K562 (cell line): ENCODE measurements around the gene ZNF597. TPM values are rescaled to one million over a fixed set of nuclear protein-coding genes. Genes with fewer than 3 reads are reported as not detected.
A peak's percentile ranks its signal among the peaks of the same experiment; 100 is the strongest.

Source experiments
- ADNP ChIP-seq: fragments of 200-800 bp; sonication (Bioruptor generic); IDR thresholded peaks from 2 replicates; pipeline ENCODE4 v1.6.1; 2016; ENCODE audit warnings: missing genetic modification characterization, missing compliant biosample characterization
- BDP1 ChIP-seq: IDR thresholded peaks from 3 replicates; pipeline ENCODE4 v1.6.1; 2011; ENCODE audit not compliant: insufficient read length, insufficient read depth
- CBFA2T3 ChIP-seq: fragments of 450-650 bp; IDR thresholded peaks from 2 replicates; pipeline ENCODE4 v1.6.1; 2017
- CBX5 ChIP-seq: IDR thresholded peaks from 2 replicates; pipeline ENCODE4 v1.6.1; 2014; ENCODE audit warnings: low read depth, borderline replicate concordance
- CEBPG ChIP-seq, 3 experiments: fragments of 200-800 bp in 1 of 3; sonication (Bioruptor generic) in 1 of 3; sonication (generic) in 1 of 3; formaldehyde crosslinking in 1 of 3; IDR thresholded peaks in 2 of 3; conservative IDR thresholded peaks in 1 of 3; 2 replicates each; pipeline versions ENCODE4 v1.6.1 to v1.8.0; 2016 to 2022; ENCODE audit warnings: missing compliant biosample characterization in 2 of 3, missing genetic modification characterization in 2 of 3, mild to moderate bottlenecking in 1 of 3, missing genetic modification reagents in 1 of 3
- CXXC5 ChIP-seq: fragments of 250-450 bp; sonication (Bioruptor Pico); IDR thresholded peaks from 2 replicates; pipeline ENCODE4 v1.8.0; 2022; ENCODE audit warnings: inconsistent platforms, mild to moderate bottlenecking, moderate library complexity
- DMBX1 ChIP-seq: fragments of 250-450 bp; sonication (Bioruptor Pico); IDR thresholded peaks from 2 replicates; pipeline ENCODE4 v1.8.0; 2022; ENCODE audit warnings: inconsistent platforms, mild to moderate bottlenecking, moderate library complexity, borderline replicate concordance
- ELF1 ChIP-seq: fragments of 200-800 bp; sonication (Bioruptor generic); IDR thresholded peaks from 2 replicates; pipeline ENCODE4 v1.6.1; 2016; ENCODE audit warnings: missing genetic modification characterization, missing compliant biosample characterization
- FOXK2 ChIP-seq, 2 experiments: fragments of 450-650 bp; IDR thresholded peaks in 1 of 2; conservative IDR thresholded peaks in 1 of 2; 2 replicates each; pipeline ENCODE4 v1.6.1; 2016; ENCODE audit warnings: low read depth in 2 of 2, mild to moderate bottlenecking in 1 of 2
- FOXP1 ChIP-seq: sonication (generic); formaldehyde crosslinking; IDR thresholded peaks from 2 replicates; pipeline ENCODE4 v1.8.0; 2022; ENCODE audit warnings: mild to moderate bottlenecking, missing genetic modification reagents
- ID3 ChIP-seq, 2 experiments: fragments of 250-450 bp in 1 of 2; fragments of 450-650 bp in 1 of 2; sonication (Bioruptor Pico) in 1 of 2; IDR thresholded peaks; 2 replicates each; pipeline versions ENCODE4 v1.6.1 to v1.8.0; 2016 to 2021; ENCODE audit warnings: mild to moderate bottlenecking in 2 of 2, moderate library complexity in 2 of 2, missing compliant biosample characterization in 1 of 2, missing genetic modification characterization in 1 of 2
- MTA1 ChIP-seq: fragments of 450-650 bp; IDR thresholded peaks from 2 replicates; pipeline ENCODE4 v1.6.1; 2017; ENCODE audit warnings: borderline replicate concordance
- PTBP1 ChIP-seq: fragments of 200-400 bp; formaldehyde crosslinking; IDR thresholded peaks from 2 replicates; pipeline ENCODE4 v1.6.1; 2017; ENCODE audit warnings: low read depth, low read length
- RB1 ChIP-seq: fragments of 450-650 bp; IDR thresholded peaks from 2 replicates; pipeline ENCODE4 v1.6.1; 2017; ENCODE audit warnings: low read depth, mild to moderate bottlenecking
- RBBP5 ChIP-seq: fragments of 200-600 bp; sonication (generic); IDR thresholded peaks from 2 replicates; pipeline ENCODE4 v1.6.1; 2012; ENCODE audit warnings: borderline replicate concordance, mild to moderate bottlenecking, low read length, control low read depth, inconsistent platforms; ENCODE audit not compliant: insufficient read depth, poor library complexity, severe bottlenecking
- TAF7 ChIP-seq: fragments of 450-650 bp; IDR thresholded peaks from 2 replicates; pipeline ENCODE4 v1.6.1; 2016; ENCODE audit warnings: missing genetic modification characterization, missing compliant biosample characterization
- TAL1 ChIP-seq: fragments of 450-650 bp; IDR thresholded peaks from 2 replicates; pipeline ENCODE4 v1.6.1; 2016; ENCODE audit warnings: mild to moderate bottlenecking
- TBP ChIP-seq: optimal IDR thresholded peaks from 2 replicates; pipeline ENCODE3; 2011; ENCODE audit warnings: low read depth, low read length, improper control_type of control experiment
- ZNF740 ChIP-seq, 3 experiments: fragments of 200-800 bp in 1 of 3; sonication (Bioruptor generic) in 1 of 3; sonication (generic) in 1 of 3; formaldehyde crosslinking in 1 of 3; IDR thresholded peaks; 2 replicates each; pipeline versions ENCODE4 v1.6.1 to v1.8.0; 2016 to 2022; ENCODE audit warnings: mild to moderate bottlenecking in 2 of 3, missing compliant biosample characterization in 2 of 3, missing genetic modification characterization in 2 of 3, missing genetic modification reagents in 1 of 3
- polyA plus RNA-seq, 8 experiments: library from polyadenylated mRNA; depleted of rRNA in 4 of 8; stranded (reverse) in 5 of 8; unstranded in 3 of 8; fragments of >200 nt; fragmentation: Nextera tagmentation in 2 of 8; fragmentation: Illumina TruSeq in 1 of 8; extraction: Ambion mirVana in 2 of 8; extraction: Trizol in 1 of 8; gene quantifications; 2 replicates each; pipeline versions ENCODE4 v1.2.1 to v1.2.3, GENCODE V29; 2011 to 2014; ENCODE audit warnings: inconsistent platforms in 1 of 8, missing spikeins in 1 of 8
- total RNA-seq, 7 experiments: library from RNA; depleted of rRNA in 6 of 7; stranded (reverse); fragments of >200 nt in 6 of 7; fragmentation: Illumina TruSeq in 2 of 7; extraction: Trizol in 2 of 7; gene quantifications; 2 replicates each; pipeline versions ENCODE4 v1.2.1 to v1.2.3, GENCODE V29; 2011 to 2021; ENCODE audit warnings: low replicate concordance in 1 of 7
- TF ChIP-seq, protein P1 (sequence below): sonication (generic); formaldehyde crosslinking; IDR thresholded peaks from 2 replicates; pipeline ENCODE4 v1.8.0; 2022; ENCODE audit warnings: mild to moderate bottlenecking, missing genetic modification reagents
- TF ChIP-seq, protein P2 (sequence below): fragments of 450-650 bp; formaldehyde crosslinking; IDR thresholded peaks from 2 replicates; pipeline ENCODE4 v1.4.0; 2020; ENCODE audit warnings: mild to moderate bottlenecking, mixed read lengths
- TF ChIP-seq, protein P3 (sequence below), 2 experiments: IDR thresholded peaks; 2 replicates each; pipeline ENCODE4 v1.6.1; 2012; ENCODE audit warnings: improper control_type of control experiment in 2 of 2, low read depth in 2 of 2, low read length in 2 of 2, borderline replicate concordance in 1 of 2

Gene ZNF597
- total and polyA plus RNA-seq, 9 of the 15 experiments (the other 6 are each of a cell fraction or from before 2014, with no cell fraction given), result 0.14 to 0.68 (median 0.42) TPM

- TF ChIP-seq BDP1 (no peak), CEBPG (CRISPR knock-in tag; IDR thresholded peaks at IDR 0.05) (no peak), CEBPG (tag; conservative IDR thresholded peaks at IDR 0.05 in 1 of 2, IDR thresholded peaks at IDR 0.05 in 1 of 2) (peak in 1 of 2 experiments; percentile 53; a peak in 1 of 4 replicates), PTBP1 (no peak), MTA1 (no peak), TAL1 (no peak), CXXC5 (CRISPR knock-in tag) (no peak), TBP (no peak), CBX5 (no peak), FOXK2 (conservative IDR thresholded peaks at IDR 0.05 in 1 of 2, IDR thresholded peaks at IDR 0.05 in 1 of 2; ENCODE audit: low read depth in 2 of 2) (no peak), ID3 (CRISPR knock-in tag; IDR thresholded peaks at IDR 0.05) (no peak), ID3 (tag; IDR thresholded peaks at IDR 0.05) (no peak), RBBP5 (peak; percentile 21), CBFA2T3 (no peak), ADNP (no peak), TAF7 (tag) (no peak), DMBX1 (CRISPR knock-in tag) (no peak), FOXP1 (no peak), ELF1 (tag) (no peak), ZNF740 (CRISPR knock-in tag; IDR thresholded peaks at IDR 0.05) (no peak), ZNF740 (tag; IDR thresholded peaks at IDR 0.05) (no peak), RB1 (peak; percentile 6; the same call in 1 of the 2 replicates)
- TF ChIP-seq, protein P1, sequence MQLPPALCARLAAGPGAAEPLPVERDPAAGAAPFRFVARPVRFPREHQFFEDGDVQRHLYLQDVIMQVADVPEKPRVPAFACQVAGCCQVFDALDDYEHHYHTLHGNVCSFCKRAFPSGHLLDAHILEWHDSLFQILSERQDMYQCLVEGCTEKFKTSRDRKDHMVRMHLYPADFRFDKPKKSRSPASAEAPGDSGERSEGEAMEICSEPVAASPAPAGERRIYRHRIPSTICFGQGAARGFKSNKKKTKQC, result no peak
- TF ChIP-seq, protein P2, sequence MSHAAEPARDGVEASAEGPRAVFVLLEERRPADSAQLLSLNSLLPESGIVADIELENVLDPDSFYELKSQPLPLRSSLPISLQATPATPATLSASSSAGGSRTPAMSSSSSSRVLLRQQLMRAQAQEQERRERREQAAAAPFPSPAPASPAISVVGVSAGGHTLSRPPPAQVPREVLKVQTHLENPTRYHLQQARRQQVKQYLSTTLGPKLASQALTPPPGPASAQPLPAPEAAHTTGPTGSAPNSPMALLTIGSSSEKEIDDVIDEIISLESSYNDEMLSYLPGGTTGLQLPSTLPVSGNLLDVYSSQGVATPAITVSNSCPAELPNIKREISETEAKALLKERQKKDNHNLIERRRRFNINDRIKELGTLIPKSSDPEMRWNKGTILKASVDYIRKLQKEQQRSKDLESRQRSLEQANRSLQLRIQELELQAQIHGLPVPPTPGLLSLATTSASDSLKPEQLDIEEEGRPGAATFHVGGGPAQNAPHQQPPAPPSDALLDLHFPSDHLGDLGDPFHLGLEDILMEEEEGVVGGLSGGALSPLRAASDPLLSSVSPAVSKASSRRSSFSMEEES, result no peak
- TF ChIP-seq, protein P3, sequence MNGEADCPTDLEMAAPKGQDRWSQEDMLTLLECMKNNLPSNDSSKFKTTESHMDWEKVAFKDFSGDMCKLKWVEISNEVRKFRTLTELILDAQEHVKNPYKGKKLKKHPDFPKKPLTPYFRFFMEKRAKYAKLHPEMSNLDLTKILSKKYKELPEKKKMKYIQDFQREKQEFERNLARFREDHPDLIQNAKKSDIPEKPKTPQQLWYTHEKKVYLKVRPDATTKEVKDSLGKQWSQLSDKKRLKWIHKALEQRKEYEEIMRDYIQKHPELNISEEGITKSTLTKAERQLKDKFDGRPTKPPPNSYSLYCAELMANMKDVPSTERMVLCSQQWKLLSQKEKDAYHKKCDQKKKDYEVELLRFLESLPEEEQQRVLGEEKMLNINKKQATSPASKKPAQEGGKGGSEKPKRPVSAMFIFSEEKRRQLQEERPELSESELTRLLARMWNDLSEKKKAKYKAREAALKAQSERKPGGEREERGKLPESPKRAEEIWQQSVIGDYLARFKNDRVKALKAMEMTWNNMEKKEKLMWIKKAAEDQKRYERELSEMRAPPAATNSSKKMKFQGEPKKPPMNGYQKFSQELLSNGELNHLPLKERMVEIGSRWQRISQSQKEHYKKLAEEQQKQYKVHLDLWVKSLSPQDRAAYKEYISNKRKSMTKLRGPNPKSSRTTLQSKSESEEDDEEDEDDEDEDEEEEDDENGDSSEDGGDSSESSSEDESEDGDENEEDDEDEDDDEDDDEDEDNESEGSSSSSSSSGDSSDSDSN (IDR thresholded peaks at IDR 0.05; ENCODE audit: borderline replicate concordance in 1 of 2, low read depth in 2 of 2, low read length in 2 of 2), result no peak
Observed at GRCh38 chr16:3458278-3458851, 15.1 kb upstream of the ZNF597 start (continued).
